ENCODE measurements around the gene SCLT1.

The SCLT1 gene

GRCh38 chr4:128880662-128881061 lies 212.7 kb downstream of the SCLT1 start:
- FAIRE-seq (no peak), DNase-seq (ENCODE audit: insufficient read length, low spot score) (no peak)

DNA sequence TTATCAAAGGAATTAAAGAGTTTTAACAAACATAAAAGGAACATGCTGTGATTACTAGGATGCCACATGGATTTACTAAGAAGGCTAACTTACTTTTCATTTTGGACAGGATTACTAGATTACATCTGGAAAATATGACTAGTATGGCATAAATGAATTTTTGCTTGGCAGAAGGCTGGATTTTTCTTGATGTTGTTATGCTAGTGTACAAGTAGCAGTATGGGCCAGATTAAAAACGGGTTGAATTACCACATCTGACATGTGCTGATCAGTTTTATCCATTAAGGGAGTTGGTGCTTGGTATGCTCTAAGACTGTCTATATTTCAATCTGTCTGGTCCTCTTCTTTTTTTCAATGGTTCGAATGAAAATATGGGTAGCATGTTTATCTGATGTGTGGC lies 213.4 kb downstream of the SCLT1 start:
- no peak for FAIRE-seq

DNA sequence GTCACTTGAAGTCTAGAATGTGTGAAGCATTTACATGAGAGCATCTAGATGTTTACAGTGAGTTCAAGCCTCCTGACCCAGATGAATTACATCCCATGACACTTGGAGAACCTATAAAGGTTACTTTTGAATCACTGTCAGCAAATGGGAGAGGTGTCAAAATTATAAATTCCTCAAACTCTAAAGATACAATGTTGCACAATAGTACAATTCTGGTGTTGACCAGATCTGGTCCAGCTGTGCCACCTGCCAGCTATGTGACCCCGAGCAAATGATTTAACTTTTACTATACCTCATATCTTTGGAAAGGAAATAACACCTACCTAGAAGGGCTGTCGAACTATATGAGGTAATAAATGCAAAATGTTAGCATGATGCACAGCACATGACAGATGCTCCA lies 214.1 kb downstream of the SCLT1 start:
- DNase-seq (ENCODE audit: insufficient read length, low spot score): no peak
- FAIRE-seq: no peak

More for the DNA sequence above, 213.4 kb downstream of the SCLT1 start:
- DNase-seq (ENCODE audit: insufficient read length, low spot score): no peak

DNA sequence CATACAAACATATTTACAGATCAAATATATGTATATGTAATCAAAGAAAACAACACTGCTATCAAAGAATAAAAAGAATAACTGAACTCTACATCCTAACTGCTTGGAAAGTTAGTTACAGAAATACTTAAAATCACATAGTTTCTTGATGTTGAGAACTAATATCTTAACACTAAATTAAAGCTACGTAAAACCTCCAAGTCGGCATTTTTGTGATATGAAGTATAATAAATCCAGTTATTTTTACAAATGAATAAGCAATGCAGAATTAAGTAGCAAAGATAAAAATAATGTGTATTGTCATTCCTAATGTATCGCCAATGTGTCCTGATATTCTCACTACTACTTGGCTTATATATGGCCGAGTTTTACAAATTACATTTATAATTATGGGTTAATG lies 215.4 kb downstream of the SCLT1 start:
- FAIRE-seq: no peak
- DNase-seq (ENCODE audit: insufficient read length, low spot score): no peak

GRCh38 chr4:128876200-128876599 lies 217.1 kb downstream of the SCLT1 start:
- FAIRE-seq (no peak), DNase-seq (ENCODE audit: insufficient read length, low spot score) (no peak)

DNA sequence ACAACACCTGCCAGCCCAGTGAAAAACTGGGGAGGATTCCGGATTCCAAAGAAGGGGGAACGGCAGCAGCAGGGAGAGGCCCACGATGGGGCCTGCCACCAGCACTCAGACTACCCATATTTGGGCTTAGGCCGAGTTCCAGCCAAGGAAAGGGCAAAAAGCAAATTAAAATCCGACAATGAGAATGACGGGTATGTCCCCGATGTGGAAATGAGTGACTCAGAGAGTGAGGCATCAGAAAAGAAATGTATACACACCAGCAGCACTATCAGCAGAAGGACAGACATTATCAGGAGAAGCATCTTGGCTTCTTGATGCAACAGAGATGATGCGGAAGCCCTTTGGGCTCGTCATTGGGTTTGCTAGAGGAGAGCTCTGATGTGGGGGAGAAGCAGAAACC lies 221.4 kb downstream of the SCLT1 start:
- DNase-seq (ENCODE audit: insufficient read length, low spot score) (no peak), FAIRE-seq (no peak)

DNA sequence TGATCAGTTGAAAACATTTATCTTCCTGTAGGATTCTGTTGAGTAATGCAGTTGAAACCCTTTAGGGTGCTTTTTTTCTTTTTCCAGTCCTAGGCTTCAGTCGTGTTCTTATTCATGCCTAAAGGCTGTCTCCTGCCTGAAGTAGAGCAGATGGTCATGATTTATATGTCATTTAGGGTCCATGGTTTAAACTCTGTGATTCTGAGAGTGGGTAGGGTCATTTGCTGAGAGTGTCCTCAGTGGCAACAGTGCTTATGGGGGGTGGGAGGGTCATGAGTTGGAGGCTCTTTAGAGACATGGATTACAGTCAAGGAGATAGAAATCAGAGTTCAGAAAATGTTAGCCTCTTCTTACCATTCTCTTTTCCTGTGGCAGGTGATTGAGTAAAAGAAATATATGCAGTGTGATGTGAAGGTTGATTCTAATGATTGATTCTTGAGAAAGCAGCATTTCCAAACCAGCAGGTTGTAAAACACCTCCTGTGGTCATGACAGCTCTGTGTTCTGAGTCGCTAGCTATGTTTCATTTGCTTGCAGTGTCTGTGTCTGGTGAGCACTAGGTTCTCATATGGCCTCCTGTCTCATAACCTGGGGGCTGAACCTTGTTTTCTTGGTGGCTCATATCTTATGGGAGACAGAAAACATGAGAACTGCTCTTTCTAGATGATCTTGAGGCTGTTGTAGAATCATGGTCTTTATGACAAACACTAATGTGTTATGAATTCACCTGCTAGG lies 223.4 kb downstream of the SCLT1 start:
- FAIRE-seq (no peak), DNase-seq (ENCODE audit: insufficient read length, low spot score) (no peak)

DNA sequence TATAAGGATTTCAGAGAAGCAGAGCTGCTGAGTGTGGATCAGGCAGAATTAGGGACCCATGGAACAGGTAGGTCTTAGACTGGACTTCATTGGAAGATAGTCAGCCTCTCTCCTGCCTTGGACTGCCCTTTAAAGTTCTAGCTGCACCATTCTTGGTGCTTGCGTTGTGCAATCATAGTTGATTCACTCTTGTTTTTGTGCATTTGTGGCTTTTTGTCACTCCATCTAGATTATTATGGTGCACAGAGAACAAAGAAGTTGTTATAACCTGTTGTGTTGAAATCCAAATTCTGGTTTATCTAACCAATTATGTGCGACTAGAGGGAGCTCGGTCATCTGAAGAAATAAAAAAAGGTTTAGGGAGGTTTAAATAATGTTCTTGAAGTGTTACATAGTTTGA lies 224.6 kb downstream of the SCLT1 start:
- no peak for FAIRE-seq

GRCh38 chr4:128866691-128867090 lies 226.6 kb downstream of the SCLT1 start:
- FAIRE-seq (no peak), DNase-seq (ENCODE audit: insufficient read length, low spot score) (no peak)

More for the DNA sequence above, 224.6 kb downstream of the SCLT1 start:
- no peak for DNase-seq (ENCODE audit: insufficient read length, low spot score)

DNA sequence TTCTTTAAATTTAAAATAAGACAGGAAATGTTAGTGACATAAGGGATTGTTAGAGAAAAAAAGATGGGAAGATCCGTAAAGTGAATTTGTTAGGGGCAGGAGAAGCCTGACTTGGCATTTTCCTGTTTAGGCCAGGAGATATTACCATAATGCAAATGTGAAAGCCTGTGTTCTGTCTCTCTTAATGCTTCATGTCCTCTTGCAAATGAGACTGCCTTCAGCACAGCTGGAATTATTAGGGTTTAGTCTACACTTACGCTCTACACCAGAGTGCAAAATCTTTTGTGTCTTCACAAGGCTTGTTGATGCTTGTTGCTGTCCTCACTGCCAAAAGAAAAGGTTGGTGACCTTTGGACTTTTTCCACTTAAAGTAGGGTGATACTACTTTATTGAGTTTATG lies 227.1 kb downstream of the SCLT1 start:
- no peak for DNase-seq (ENCODE audit: insufficient read length, low spot score)
- FAIRE-seq: no peak

- FAIRE-seq: no peak
Observed at GRCh38 chr4:128865132-128865531, 228.2 kb downstream of the SCLT1 start.

DNA sequence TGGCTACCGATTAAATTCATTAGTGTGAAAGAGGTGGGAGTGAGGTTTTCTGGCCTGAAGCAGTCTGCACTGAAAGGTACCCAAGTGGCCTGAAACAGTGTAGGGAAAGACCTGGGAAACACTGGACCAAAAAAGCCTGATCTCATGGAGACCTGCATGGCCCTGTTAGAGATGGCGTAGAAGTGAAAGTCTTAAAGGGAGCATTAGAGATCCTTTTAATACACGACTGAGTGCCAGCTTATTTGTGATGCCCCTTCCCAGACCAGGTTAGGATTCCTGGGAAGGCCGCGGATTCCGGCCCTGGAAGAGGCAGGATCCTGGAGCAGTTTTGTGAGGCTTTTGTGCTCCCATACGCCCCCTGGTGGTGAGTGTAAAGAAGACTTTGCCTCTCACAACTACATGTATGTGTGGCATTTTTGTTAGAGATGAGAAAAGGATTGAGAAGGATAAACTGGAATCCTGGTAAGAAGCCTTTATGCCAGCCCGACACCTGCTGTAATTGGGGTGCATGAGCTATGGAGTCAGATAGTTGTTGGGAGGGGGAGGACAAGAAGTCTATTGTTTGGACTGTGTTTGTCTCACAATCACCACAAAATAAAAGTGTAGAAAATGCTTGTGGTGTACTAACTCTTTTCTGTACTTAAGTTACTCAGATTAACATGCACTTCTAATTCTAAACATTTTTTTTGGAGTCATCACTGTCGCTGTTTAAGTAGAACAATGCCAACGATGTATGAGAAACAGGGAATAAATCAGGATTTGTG lies 229.8 kb downstream of the SCLT1 start:
- FAIRE-seq (peak; percentile 74), DNase-seq (ENCODE audit: insufficient read length, low spot score) (no peak)

More at GRCh38 chr4:128865132-128865531, 228.2 kb downstream of the SCLT1 start:
- no peak for DNase-seq (ENCODE audit: insufficient read length, low spot score)

DNA sequence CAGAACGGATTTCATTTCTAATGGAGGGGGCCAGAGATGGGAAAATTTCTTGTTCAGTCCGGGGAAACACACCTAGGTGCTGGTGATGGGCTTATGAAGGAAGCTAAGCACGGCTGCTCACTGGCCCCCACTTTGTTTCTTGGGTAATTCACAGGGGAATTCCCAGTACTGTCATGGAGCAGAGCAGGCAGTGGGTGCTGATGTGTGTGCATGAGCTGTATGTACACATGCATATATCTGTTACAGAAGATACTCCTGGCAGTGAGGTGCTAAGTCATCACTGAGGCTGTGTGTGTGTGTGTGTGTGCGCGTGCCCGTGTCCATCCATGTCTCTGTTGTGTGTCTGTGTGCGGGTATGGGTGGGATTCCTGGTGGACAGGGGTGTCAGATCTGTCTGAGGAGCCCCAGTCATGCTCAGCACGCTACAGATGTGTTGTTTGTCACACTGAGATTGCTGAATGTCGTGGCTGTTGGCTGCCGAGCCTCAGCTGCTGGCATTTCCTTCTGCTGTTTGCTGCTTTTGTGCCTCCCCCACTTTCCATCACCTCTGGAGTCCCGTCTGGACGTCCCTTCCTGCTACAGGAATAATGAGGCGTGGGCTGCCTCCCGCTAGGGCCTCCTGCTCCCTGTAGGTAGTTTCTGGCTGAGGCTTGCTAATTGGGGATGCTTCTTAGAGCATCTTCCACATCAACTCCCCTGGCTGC lies 230.6 kb downstream of the SCLT1 start:
- DNase-seq (ENCODE audit: insufficient read length, low spot score): no peak
- FAIRE-seq: no peak

- DNase-seq (ENCODE audit: insufficient read length, low spot score) (no peak), FAIRE-seq (no peak)
Observed at GRCh38 chr4:128861856-128862518, 231.4 kb downstream of the SCLT1 start.

DNA sequence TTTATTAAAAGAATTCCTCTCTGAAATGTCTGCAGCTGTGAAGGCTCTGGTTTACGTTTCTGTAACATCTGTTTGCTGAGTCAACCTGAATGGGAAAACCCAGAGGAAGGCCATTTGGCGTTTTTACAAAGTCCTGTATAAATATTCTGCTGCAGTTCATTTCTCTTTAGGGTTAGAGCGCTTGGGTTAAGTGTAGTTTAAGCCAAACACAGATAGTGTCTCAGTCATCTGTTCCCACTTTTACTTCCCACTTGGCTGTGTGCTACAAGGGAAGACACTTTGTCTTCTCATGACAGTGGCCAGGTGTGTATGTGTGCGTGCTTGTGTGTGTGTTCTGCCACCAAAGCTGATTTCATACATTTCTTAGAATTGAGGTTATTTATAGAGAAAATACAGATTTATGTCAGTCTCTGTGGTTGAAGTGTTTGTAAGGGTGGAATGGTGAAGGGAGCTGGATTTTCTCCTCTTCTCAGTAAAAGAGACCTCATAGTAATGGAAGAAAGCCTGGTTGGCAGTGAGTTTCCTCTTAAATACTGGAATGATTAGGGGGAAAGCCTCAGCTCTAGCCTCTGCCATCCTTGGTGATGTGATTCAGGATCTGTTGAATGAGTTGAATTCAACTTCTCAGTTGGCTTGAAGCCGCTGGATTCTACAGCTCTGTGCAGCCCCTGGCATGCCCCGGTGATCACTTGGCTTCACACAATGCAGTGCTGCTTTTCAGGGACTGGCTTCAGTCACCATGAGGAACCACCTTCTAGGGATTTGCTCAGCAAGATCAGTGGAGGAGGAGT lies 233.3 kb downstream of the SCLT1 start:
- FAIRE-seq (no peak), DNase-seq (ENCODE audit: insufficient read length, low spot score) (no peak)

GRCh38 chr4:128858879-128859671 lies 234.3 kb downstream of the SCLT1 start:
- no peak for DNase-seq (ENCODE audit: insufficient read length, low spot score)
- FAIRE-seq: no peak

DNA sequence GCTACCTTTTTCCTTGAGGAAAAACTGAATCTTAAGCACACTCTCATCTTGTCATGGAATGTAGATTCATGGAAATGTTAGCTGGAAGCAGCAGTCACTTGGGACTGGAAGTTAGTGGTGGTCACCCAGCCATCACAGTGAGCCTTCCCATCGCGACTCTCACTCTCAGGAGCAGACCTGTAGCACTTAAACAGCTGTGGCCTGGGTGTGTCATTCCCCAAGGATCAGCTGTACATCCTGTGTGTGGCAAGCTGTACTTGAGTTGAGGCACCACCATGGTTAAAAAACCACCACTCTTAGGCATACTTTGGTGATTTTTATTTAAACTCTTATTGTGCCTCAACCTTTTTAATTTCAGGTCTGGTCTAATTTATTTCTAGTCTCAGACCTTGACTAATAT lies 237.1 kb downstream of the SCLT1 start:
- FAIRE-seq (no peak), DNase-seq (ENCODE audit: insufficient read length, low spot score) (no peak)

GRCh38 chr4:128855621-128856020 lies 237.7 kb downstream of the SCLT1 start:
- no peak for DNase-seq (ENCODE audit: insufficient read length, low spot score)
- no peak for FAIRE-seq

GRCh38 chr4:128854433-128854832 lies 238.9 kb downstream of the SCLT1 start:
- DNase-seq (ENCODE audit: insufficient read length, low spot score) (no peak), FAIRE-seq (peak; percentile 61)

All from GM19239 (cell line).